DMS 273 (cell line): ENCODE measurements around the gene CEACAM7.

Source experiments
- DNase-seq: peaks from one replicate; lab custom pipeline; 2025; ENCODE audit not compliant: unreplicated experiment; lab: John Stamatoyannopoulos, UW

Gene CEACAM7

GRCh38 chr19:41700381-41701195, 12.5 kb upstream of the CEACAM7 start:
- no peak for DNase-seq

GRCh38 chr19:41699968-41700323, 11.9 kb upstream of the CEACAM7 start:
- no peak for DNase-seq

- no peak for DNase-seq
Observed at GRCh38 chr19:41699231-41699967, 11.3 kb upstream of the CEACAM7 start.

- no peak for DNase-seq
Observed at GRCh38 chr19:41698746-41699230, 10.7 kb upstream of the CEACAM7 start.

- DNase-seq: no peak
Observed at GRCh38 chr19:41697198-41697855, 9.3 kb upstream of the CEACAM7 start.

GRCh38 chr19:41696402-41697197, 8.5 kb upstream of the CEACAM7 start:
- DNase-seq: no peak

- DNase-seq: no peak
Observed at GRCh38 chr19:41695745-41696144, 7.7 kb upstream of the CEACAM7 start.

- no peak for DNase-seq
Observed at GRCh38 chr19:41694831-41695635, 7.0 kb upstream of the CEACAM7 start.

- no peak for DNase-seq
Observed at GRCh38 chr19:41694196-41694595, 6.1 kb upstream of the CEACAM7 start.

GRCh38 chr19:41691268-41691970, 3.3 kb upstream of the CEACAM7 start:
- DNase-seq: peak; percentile 37

- no peak for DNase-seq
Observed at GRCh38 chr19:41690801-41691065, 2.7 kb upstream of the CEACAM7 start.

- DNase-seq: no peak
Observed at GRCh38 chr19:41689993-41690800, 2.1 kb upstream of the CEACAM7 start.

GRCh38 chr19:41688687-41689086, 617 bp upstream of the CEACAM7 start:
- DNase-seq: no peak

GRCh38 chr19:41687419-41687818, 651 bp downstream of the CEACAM7 start:
- no peak for DNase-seq

GRCh38 chr19:41682437-41682836, 5.6 kb downstream of the CEACAM7 start:
- DNase-seq: no peak

GRCh38 chr19:41671486-41671885, 16.6 kb downstream of the CEACAM7 start:
- DNase-seq: no peak

GRCh38 chr19:41670755-41671154, 17.3 kb downstream of the CEACAM7 start:
- no peak for DNase-seq

GRCh38 chr19:41668315-41668714, 19.8 kb downstream of the CEACAM7 start:
- no peak for DNase-seq

- DNase-seq: no peak
Observed at GRCh38 chr19:41666075-41666474, 22.0 kb downstream of the CEACAM7 start.
